Fibroblast of the conjunctiva (primary cell): Measurements from ENCODE around the gene C9orf50.
"Not testable (repeated sequence)": the region's sequence is repeated elsewhere in the genome, so short reads cannot be mapped to it uniquely, and the experiment has no call there.

Experiments
- DNase-seq: peaks from one replicate; pipeline ENCODE4 v3.0.0-alpha.2; 2010; ENCODE audit warnings: low read depth

C9orf50 gene, protein sequence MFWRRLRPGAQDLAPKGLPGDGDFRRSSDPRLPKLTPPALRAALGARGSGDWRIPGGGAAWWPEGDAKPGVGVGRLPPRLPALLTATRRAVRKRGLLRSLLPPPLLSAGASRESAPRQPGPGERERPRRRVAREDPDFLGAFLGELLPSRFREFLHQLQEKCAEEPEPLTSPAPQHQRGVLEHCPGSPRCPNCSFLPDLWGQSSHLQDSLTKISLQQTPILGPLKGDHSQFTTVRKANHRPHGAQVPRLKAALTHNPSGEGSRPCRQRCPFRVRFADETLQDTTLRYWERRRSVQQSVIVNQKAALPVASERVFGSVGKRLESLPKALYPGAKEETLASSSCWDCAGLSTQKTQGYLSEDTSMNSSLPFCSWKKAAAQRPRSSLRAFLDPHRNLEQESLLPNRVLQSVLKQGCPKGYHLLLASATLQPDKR

DNA sequence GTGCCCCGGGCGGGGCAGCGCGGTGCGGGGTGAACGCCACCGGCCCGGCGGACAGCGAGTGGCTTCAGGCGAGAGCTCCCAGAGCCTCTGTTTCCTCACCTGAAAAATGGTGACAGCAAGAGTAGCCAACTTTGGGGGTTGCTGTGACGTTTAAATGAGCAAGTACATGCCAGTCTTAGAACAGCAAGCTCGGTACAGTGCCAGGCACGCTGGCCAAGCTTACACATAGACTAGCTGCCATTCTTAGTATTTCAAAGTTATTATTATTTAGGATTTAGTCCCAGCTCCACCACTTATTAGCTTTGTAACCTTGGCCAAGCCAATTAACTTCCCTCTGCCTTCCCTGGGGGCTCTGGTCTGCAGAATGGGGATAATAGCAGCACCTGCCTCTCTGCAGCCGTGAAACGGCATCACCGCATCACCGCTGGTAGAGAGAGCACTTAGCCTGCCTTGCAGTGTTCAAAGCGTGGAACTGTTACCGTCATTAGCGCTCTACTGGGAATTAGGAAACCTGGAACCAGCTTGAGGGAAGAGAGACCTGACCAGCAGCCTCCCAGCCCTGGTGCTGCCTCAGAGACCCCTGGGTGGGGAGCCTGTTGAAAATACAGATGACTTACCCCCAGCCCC lies at the start of gene C9orf50:
C9orf50 (minus strand) TSS at position 433 of the 627 bp plus-strand sequence. CDS start 527 bp downstream, outside the sequence.
- DNase-seq: no peak

DNA sequence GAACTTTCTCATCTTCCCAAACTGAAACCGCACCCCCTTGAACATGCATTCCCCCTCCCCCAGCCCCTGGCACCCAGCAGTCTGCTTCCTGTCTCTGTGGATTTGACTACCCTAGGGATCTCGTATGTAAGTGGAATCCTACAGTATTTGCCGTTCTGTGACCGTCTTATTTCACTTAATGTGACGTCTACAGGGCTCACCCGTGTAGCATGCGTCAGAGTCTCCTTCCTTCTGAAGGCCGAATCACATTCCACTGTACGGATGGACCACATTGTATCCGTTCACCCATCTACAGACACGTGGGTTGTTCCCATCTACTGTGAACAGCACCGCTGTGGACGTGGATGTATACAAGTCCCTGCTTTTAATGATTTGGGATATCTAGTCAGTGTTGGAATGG lies 49.0 kb upstream of the C9orf50 start:
- no peak for DNase-seq

DNA sequence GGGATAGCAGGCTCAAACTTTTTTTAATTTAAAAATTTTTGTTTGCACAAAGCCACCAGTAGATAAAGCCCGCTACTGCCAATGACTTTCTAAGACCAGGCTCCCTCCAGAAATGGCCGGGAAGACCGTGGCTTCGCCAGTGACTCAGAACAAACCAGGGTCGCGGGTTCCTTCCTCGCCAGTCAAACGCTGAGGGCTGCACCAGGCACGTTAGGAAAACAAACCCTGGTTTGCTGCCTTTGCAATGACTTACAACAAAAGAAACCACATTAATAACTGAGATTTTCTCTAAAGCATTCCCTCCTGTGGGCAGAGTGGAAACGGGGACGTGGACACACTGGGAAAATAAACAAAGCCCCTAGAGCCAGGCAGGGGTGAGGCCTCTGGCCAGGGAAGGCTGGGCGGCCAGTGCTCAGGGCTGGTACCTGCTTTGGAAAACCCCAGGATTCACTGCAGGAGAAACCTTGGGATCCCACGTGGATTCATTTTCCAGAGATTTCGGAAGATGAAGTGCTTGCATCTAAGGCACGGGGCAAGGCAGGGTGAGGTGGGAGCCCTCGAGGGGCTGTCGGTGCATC lies 48.3 kb upstream of the C9orf50 start:
- DNase-seq: no peak

DNA sequence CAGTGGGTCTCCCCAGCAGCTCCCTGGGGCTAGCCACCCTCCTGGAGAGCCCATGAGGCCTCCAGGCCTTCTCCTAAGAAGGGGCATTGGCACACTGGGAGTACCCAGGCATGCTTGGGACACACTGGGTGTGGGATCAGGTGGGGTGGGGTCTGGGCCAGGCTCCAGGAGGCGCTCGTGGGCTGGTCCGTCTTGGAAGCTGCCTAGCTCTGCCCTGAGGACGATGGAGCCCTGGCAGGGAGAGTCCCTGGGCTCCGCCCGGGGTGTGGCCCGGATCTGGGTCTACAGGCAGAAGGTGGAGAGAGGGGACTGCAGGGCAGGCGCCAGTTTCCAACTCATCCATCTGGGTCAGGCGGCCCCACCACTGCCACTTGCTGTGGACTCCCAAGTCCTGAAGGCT lies 46.9 kb upstream of the C9orf50 start:
- no peak for DNase-seq

DNA sequence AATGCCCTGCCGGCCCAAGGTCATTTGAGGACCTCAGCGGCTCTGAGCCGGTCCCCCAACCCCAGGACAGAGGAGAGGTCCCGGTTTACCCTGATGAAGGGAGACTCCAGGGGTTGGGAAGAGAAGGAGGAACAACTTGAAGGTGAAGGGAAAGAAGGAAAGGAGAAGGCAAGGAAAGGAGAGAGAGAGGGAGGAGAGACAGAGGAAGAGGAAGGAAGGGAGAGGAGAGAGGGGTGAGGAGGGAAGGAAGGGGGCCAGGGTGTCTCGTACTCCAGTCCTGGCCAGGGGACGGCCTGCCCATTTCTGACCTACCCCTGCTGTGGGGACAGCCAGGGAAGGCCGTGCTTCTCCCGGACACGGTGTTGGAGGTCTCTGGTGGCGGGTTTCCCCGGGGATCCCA lies 46.5 kb upstream of the C9orf50 start:
- no peak for DNase-seq

DNA sequence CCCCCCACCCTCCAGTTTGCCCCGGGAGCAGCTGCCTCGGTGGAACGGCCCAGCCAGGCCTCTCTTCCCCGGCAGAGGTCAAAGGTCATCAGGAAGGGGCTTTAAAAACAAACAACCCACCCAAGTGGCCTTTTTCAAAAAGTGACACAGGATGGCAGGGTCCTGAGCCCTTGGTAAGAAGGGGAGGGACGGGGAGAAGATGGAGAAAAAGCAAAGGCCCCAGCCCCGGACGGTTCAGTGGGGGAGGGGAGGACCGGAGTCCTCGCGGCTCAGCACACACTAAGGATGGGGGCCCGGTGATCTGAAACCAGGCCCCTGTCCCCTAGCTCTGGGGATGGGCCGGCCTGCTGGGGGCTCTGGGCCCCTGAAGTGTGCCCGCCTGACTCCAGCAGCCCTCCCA lies 45.7 kb upstream of the C9orf50 start:
- DNase-seq: no peak

DNA sequence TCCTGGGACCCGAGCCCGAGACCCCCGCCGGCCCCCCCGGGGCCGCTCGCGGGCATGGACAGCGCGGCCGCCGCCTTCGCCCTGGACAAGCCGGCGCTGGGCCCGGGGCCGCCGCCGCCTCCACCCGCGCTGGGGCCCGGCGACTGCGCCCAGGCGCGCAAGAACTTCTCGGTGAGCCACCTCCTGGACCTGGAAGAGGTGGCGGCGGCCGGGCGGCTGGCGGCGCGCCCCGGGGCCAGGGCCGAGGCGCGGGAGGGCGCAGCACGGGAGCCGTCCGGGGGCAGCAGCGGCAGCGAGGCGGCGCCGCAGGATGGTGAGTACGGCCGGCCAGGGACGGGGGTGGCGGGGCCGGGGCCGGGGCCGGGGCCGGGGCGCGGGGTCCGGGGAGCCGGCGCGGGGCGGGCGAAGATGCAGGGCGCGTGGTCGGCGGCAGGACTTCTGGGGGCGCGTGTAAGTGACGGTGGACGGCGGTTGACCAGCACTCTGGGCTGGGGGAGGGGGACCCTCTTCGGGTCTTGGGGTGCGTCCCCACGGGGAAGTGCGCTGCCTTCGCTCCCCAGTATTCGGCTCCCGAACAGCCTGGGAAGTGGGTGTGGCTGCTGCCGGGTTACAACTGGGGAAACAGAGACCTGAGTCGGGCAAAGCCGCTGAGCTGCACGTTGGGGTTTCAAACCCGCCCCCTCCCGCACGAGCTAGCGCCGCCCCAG lies 45.1 kb upstream of the C9orf50 start:
- no peak for DNase-seq

DNA sequence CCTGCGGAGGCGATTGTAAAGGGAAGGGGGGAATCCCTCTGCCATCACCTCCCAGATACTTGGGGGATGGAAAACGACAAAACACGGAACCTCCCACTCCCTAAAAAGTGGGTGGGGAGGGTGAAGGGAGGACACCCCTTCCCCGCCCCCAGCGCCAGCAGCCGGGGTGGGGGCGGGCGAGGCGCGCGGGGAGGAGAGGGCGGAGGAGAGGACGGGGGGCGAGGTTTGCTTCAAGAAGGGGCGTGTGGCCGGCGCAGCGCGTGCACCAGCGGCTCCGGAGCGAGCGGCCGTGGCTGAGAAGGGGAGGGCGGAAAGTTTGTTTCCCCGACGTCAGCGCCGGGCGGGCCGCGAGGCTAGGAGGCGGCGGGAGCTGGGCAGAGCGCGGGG lies 44.5 kb upstream of the C9orf50 start, which contains the start of gene PRRX2:
PRRX2 (plus strand) TSS at position 259 of the 387 bp plus-strand sequence. CDS start 221 bp downstream, outside the sequence.
- DNase-seq: peak; percentile 36

DNA sequence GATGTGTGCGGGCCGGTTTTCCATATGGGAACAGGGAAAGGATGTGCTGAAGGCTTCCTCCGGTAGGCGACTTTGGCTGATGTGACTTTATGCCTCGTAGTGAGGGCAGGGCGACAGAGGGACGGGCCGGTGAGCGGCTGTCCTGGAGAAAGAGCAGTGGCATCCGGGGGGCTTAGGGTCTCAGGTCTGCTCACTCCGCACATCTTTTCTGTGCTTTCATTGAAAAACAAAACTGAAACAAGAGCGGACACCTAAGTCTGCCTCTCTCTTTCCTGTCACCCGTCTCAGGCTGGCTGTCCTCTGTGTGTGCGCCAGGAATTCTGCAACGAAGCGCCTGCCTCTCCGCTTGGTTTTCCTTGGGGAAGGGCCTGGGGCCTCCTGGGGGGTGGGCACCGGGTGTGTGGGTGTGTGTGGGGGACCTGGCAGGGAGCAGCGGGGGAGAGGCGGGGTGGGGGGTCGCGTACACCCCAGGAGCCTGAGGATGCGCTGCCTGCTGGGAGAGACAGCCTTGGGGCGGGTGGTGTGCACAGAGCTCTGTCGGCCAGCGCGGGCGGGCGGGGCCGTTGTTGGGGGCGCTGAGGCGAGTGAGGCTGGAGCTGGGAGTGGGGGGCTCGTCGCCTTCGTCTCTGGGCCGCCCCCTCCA lies 44.0 kb upstream of the C9orf50 start:
- no peak for DNase-seq

DNA sequence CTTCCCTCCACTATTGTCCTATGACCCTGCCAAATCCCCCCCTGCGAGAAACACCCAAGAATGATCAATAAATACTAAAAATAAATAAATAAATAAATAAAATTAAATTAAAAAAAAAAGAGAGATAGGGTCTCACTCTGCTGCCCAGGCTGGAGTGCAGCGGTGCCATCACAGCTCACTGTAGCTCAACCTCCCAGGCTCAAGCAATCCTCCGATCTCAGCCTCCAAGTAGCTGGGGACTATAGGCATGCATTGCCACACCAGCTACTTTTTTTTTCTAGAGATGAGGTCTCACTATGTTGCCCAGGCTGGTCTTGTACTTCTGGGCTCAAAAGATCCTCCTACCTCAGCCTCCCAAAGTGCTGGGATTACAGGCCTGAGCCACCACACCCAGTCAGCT lies 41.3 kb upstream of the C9orf50 start:
- not testable (repeated sequence) for DNase-seq

DNA sequence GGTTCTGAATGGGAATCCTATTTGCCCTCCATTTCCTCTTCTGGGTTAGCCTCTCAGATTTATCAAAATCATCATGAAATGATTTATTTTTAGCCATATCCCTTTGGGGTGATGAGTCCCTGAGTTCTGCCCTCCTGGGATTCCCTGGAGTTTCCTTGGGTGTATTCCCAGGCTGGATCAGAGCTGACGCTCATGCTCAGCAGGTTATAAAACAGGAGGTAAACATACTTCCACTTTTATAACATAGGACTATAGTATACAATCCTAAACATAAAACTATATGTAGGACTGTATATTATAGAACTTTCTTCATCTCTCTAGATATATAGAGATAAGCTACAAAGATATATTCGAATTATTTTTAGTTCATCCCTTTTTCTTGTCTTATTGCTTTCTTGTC lies 40.1 kb upstream of the C9orf50 start:
- DNase-seq: no peak

DNA sequence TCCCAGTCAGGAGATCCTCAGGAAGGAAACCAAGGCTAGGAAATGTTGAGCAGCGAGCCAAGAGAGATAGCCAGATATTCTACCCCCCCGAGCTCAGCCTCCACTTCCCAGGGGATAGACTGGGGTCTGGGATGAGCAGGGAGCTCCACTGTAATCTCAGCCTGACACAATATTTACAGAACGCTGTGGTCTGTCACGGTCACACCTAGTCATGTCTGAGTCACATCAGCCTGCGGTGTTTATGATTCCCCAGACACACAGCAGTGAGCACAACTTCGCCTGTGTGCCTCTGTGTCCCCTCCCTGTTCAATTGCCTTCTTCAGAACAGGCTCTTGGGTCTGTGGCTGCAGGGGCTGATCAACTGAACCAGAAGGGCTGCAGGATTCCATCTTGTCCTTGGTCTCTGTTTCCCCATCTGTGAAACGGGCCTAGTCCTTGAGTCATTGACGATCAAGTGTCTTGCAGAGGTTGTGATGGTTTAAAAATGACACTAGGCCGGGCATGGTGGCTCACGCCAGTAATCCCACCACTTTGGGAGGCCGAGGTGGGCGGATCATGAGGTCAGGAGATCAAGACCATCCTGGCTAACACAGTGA lies 36.0 kb upstream of the C9orf50 start:
- DNase-seq: no peak

DNA sequence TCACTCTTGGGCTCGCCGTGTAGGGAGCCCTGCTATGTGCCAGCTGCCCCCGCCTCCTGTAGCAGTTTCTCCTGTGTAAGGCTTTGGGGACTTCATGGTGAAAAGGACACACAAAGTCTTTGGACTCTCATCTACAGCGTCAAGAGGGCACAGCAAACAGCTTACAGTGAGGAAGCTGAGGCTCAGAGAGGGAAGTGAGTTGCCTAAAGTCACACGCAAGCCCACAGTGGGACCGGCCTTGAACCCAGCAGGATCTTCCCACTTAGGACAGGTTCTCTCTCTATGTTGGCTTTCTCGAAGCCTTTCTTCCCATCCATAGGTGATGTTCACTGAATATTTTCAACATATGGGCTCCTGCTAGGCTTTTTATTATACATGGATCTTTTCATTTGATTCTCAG lies 34.8 kb upstream of the C9orf50 start:
- DNase-seq: no peak

DNA sequence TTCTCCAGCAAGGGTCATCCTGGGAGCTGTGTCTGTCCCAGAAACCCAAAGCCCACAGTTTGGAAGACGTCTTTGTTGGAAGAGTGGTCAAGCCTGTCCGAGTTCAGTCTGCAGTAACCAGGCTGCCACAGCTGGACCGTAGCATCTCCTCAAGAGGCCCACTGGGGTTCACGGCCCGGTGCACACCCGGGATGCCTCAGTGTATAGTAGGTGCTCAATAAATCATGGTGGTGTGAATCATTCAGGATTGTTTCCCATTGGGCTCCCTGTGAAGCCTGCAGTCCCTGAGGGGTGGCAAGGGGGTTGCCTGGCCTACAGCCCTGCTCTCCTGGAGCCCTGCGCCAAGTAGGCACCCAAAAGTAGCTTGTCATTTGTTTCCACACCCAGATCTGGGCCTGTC lies 34.3 kb upstream of the C9orf50 start:
- no peak for DNase-seq

DNA sequence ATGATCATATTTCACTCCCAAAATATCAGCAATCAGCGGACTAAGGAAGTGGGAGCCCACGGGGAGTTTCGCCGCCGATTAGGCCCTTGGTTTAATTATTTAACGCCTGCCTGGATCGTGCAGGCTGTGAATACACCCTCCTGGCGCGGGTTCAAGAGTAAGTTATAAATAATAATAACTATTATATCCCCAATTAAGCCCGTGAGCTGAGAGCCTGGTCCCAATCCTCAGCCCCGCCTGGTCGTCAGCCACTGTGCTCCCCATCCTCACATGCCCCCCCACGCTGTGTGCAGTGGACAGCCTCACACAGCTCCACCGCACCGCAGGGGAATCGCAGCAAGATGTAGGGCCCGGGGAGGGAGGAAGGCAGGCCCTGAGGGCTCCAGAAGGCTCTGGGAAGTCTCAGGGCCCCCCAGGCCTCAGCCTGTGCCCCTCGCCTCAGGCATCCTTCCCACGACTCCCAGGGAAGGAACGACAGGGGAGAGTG lies 33.7 kb upstream of the C9orf50 start:
- DNase-seq: no peak

DNA sequence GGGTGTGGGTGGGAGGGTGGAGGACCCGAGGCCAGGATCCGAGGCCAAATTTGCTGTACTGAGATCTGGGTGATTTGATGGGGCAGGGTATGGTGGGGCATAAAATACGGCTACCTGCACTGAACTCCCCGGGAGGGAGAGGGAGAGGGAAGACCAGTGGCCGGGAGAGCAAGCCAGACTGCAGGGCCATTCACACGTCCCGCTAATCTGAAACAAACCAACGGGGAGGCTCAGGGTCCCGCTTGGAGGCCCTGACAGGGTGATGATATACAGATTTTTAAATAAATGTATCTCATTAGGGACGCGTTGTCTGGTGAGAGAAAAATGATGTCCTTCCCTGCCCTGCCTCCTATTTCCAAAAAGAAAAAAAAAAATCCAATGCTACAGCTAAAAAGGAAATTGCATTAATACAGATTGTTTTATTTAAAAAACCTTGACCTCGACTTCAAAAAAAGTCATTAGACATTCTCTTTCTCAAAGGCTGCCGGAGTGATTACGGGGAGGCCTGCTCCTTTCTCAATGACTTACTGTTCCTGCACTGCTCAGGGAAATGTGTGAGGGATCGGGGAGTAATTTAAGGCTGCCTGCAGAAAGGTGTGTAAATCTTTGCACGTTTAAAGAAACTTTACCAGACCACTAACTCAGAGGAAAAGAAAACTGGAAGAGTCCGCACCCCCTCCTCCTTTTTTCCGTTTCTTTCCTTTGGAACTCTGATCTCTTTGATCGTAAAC lies 33.1 kb upstream of the C9orf50 start:
- DNase-seq: no peak

DNA sequence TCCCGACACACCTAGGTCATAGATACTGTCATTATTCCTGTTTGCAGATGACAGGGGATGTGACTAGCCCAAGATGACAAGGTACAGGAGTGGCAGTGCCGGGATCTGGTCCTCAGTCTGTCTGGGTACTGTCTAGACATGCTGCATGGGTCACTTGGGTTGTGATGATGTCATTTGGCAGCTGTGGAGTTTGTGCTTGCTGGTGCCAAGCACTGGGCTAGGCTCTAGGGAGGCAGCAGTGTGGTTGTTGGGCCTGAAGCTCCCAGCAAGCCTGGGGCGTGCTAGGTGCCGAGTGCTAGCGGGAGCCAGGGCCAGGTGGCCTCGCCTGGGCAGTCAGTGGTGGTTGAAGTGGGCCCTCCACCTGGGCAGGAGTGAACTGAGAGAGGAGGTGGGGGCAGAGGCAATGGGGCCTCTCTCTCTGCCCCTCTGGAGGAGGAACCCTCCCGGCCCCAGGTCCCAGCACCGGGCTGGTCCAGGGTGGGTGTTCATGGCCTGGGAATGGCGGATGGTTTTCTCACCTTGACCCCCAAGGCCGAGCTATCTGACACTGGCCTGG lies 29.9 kb upstream of the C9orf50 start:
- DNase-seq: no peak

DNA sequence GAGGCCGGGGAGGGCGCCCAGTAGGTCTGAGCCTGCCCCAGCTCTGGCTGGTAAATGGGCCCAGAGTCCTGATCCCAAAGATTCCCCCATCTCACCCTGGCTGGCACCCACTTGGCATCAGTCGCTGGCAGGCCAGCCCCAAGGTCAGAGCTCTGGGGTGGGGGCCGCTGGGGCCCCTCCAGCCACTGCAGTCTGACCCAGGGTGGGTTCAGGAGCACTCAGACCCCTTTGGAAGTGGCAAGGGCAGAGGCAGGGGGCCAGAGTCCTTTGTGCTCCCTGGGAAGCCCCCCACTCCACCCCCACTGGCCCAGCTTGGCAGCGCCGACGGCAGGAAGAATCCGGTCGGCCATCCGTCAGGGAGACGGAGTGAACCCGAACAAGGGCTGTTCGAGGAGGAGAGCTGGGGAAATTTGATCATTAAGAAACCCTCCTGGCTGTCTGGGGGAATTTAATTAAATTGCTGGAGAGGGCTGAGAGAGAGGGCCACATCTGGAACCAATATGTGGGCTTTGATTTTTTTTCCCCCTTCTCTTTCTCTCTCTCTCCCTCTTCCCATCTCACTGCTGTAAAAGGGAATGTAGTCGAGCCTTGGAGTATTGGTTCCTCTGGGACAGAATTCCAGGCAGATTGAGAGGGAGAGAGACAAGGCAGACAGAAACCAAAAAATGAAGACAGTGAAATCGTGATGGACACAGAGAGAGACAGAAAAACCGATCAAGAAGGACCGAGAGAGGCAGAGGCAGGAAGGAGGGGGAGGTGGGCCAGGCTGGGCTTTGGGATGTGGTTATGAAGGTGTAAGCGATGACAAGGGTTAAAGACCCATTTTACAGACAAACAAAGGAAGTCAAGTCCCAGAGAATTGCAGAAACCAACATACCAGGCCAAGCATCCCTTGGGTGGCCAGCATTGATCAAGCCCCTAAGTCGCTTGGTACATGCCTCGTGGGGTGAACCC lies 29.1 kb upstream of the C9orf50 start:
- no peak for DNase-seq

DNA sequence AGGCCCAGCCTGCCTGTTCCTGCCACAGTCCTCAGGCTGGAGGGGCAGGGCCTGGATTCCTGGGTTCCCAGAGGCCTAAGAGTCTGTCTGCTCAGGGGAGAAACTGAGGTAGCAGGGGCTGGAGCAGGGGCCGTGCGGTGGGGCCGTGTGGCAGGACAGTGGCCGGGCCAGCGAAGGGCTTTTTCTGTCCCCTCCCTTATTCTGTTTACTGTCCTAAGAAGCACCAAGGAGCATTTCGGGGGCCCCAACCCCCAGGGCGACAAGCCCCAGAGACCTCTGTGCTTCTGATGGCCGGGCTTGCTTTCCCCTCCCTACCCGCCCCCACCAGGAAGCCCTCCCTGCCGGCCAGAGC lies 27.8 kb upstream of the C9orf50 start:
- no peak for DNase-seq
